Measurements from ENCODE around the gene SSR4.

SSR4 gene

DNA sequence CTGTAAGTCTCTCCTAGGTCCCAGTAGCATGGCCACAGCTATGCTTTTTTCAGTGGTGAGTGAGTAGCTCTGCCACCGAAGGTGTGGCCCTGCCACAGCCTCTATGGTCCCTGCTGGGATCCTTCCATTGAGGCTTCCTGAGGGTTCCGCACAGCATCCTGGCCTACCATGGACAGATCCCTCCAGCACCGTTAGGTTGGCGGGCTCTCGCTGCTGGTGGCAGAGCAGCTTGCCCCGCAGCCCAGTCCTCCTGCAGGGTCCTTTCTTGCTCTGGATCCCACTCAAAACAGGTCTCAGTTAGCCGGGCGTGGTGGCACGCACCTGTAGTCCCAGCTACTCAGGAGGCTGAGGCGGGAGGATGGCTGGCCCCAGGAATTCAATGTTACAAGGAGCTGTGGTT, 38.3 kb downstream of the SSR4 start:
- in situ Hi-C loops (cut with MboI; ENCODE audit: low sequenced_read_pairs, unreplicated experiment): no loop called here
- DNase-seq (ENCODE audit: low spot score): no peak
- TF ChIP-seq CTCF (IDR thresholded peaks at IDR 0.05; ENCODE audit: borderline replicate concordance, control extremely low read depth, extremely low read depth, insufficient read depth, missing control alignments): no peak

GRCh38 chrX:153836921-153837320, 42.5 kb downstream of the SSR4 start:
- no peak for TF ChIP-seq CTCF (IDR thresholded peaks at IDR 0.05; ENCODE audit: borderline replicate concordance, control extremely low read depth, extremely low read depth, insufficient read depth, missing control alignments)
- in situ Hi-C loops (cut with MboI; ENCODE audit: low sequenced_read_pairs, unreplicated experiment): no loop called here
- DNase-seq (ENCODE audit: low spot score): no peak

- DNase-seq (ENCODE audit: low spot score): no peak
- TF ChIP-seq CTCF (IDR thresholded peaks at IDR 0.05; ENCODE audit: borderline replicate concordance, control extremely low read depth, extremely low read depth, insufficient read depth, missing control alignments): no peak
- in situ Hi-C loops (cut with MboI; ENCODE audit: low sequenced_read_pairs, unreplicated experiment): no loop called here
Measured at GRCh38 chrX:153844509-153845082, 50.1 kb downstream of the SSR4 start.

GRCh38 chrX:153845195-153845594, 50.7 kb downstream of the SSR4 start:
- no peak for TF ChIP-seq CTCF (IDR thresholded peaks at IDR 0.05; ENCODE audit: borderline replicate concordance, control extremely low read depth, extremely low read depth, insufficient read depth, missing control alignments)
- DNase-seq (ENCODE audit: low spot score): no peak
- in situ Hi-C loops (cut with MboI; ENCODE audit: low sequenced_read_pairs, unreplicated experiment): no loop called here

DNA sequence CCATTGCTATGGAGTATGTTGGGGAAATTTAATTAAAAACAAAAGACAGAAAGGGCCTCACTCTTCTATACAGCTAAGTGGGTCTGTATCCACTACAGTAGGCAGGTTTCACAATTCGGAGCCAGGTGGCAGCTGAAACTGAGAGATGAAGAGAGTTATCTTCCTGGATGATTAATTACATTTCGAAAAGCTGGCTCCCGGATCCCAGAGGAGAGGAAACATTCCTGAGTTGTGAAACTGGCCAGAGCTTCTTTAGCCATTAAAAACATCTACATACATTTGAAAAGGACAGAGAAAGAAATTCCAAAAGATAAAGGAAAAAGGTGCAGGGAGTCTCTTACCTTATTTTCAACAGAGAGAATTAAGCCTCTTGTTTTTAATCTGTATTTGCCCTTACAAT, 51.4 kb downstream of the SSR4 start:
- no peak for TF ChIP-seq CTCF (IDR thresholded peaks at IDR 0.05; ENCODE audit: borderline replicate concordance, control extremely low read depth, extremely low read depth, insufficient read depth, missing control alignments)
- no peak for DNase-seq (ENCODE audit: low spot score)
- in situ Hi-C loops (cut with MboI; ENCODE audit: low sequenced_read_pairs, unreplicated experiment): no loop called here
